ENCODE results near the gene FMO1.

GRCh38 chr1:171256940-171257606 is 8.8 kb downstream of the FMO1 start:
- TF ChIP-seq CTCF (conservative IDR thresholded peaks at IDR 0.05; ENCODE audit: low read depth, low read length) (no peak), EZH2 (IDR thresholded peaks at IDR 0.05; ENCODE audit: low read length, unreplicated experiment) (no peak)
